D721Med (cell line): ENCODE results near the gene CPEB2.

ENCODE experiments used
- DNase-seq: peaks from one replicate; pipeline ENCODE4 v3.0.0; 2011; ENCODE audit warnings: low spot score; ENCODE audit not compliant: insufficient read length
- FAIRE-seq: peaks from 2 replicates; lab custom pipeline; 2011; peaks lifted over from hg19 to GRCh38; lab: Jason Lieb, UNC
- CTCF ChIP-seq: IDR thresholded peaks from 2 replicates; pipeline ENCODE4 v1.5.1; 2012; ENCODE audit warnings: mild to moderate bottlenecking, control low read depth; ENCODE audit not compliant: insufficient read depth; ENCODE audit errors: missing control alignments

Gene CPEB2

GRCh38 chr4:15031993-15032675 lies 29.9 kb downstream of the CPEB2 start:
- DNase-seq = no peak
- TF ChIP-seq CTCF = no peak
- FAIRE-seq = no peak

GRCh38 chr4:15034071-15034764 lies 31.9 kb downstream of the CPEB2 start:
- DNase-seq (no peak), FAIRE-seq (no peak)
- TF ChIP-seq CTCF = no peak

GRCh38 chr4:15035159-15035558 lies 32.9 kb downstream of the CPEB2 start:
- DNase-seq (no peak), FAIRE-seq (no peak)
- no peak for TF ChIP-seq CTCF

- no peak for DNase-seq
- no peak for TF ChIP-seq CTCF
- FAIRE-seq = no peak
Measured at GRCh38 chr4:15037923-15038541, 35.8 kb downstream of the CPEB2 start.

GRCh38 chr4:15040916-15041463 lies 38.7 kb downstream of the CPEB2 start:
- DNase-seq (no peak), FAIRE-seq (no peak)
- no peak for TF ChIP-seq CTCF

- FAIRE-seq = no peak
Measured at GRCh38 chr4:15042529-15043167, 40.4 kb downstream of the CPEB2 start.

More at GRCh38 chr4:15042529-15043167, 40.4 kb downstream of the CPEB2 start:
- DNase-seq = no peak
- no peak for TF ChIP-seq CTCF
